GM13976 (cell line): ENCODE data around the gene ZNF121.
"Not testable (repeated sequence)": the region's sequence is repeated elsewhere in the genome, so short reads cannot be mapped to it uniquely, and the experiment has no call there.

Source experiments
- DNase-seq: peaks from one replicate; pipeline ENCODE4 v3.0.0; 2012; ENCODE audit warnings: low spot score
- CTCF ChIP-seq: IDR thresholded peaks from 2 replicates; pipeline ENCODE4 v1.5.1; 2012; ENCODE audit warnings: borderline replicate concordance, mild to moderate bottlenecking; ENCODE audit not compliant: insufficient read depth; ENCODE audit errors: extremely low read depth, missing control alignments, control extremely low read depth
- in situ Hi-C: fragments of 300-500 bp; cut with MboI; formaldehyde crosslinking; loops from one replicate; pipeline ENCODE4 v1.12.0; 2022; ENCODE audit warnings: low sequenced_read_pairs, mixed read lengths, inconsistent platforms; ENCODE audit not compliant: unreplicated experiment

ZNF121 gene

DNA sequence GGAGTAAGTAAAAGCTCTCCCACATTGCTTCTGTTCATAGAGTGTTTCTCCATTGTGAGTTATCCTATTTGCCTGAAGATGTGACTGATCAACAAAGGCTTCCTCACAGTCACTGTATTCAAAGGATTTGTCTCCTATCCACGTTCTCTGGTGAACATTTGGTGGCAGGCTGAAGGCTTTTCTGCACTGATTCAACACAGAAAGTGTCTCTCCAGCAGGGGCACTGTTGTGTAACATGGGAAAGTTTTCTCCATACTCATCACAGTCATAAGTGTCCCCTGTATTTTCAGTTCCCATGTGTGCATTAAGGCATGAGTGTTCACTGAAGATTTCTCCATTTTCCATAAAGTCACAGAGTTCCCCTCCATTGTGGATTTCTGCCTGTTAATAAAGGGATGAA, 17.6 kb downstream of the ZNF121 start:
- DNase-seq = no peak
- in situ Hi-C loops = no loop called here
- TF ChIP-seq CTCF = no peak

DNA sequence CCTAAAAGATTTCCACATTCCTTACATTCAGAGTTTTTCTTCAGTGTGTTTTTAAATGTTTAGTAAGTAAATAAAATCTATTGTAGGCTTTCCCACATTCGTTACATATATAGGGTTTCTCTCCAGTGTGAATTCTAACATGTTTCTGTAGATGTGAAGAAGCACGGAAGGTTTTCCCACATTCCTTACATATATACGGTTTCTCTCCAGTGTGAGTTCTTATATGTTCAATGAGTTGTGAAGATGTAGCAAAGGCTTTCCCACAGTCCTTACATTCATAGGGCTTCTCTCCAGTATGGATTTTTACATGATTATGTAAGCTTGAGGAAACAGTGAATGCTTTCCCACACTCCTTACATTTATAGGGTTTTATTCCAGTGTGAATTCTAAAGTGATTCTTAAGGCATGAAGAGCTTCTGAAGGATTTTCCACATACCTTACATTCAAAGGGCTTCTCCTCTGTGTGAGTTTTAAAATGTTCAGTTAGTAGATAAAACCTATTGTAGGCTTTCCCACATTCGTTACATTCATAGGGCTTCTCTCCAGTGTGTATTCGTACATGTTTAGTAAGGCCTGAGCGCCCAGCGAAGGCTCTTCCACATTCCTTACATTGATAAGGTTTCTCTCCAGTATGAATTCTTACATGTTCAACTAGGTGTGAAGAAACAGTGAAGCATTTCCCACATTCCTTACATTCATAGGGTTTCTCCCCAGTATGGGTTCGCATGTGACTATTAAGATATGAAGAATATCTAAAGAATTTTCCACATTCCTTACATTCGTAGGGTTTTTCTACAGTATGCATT, 18.2 kb downstream of the ZNF121 start:
- TF ChIP-seq CTCF = no peak
- in situ Hi-C loops = no loop called here
- no peak for DNase-seq

DNA sequence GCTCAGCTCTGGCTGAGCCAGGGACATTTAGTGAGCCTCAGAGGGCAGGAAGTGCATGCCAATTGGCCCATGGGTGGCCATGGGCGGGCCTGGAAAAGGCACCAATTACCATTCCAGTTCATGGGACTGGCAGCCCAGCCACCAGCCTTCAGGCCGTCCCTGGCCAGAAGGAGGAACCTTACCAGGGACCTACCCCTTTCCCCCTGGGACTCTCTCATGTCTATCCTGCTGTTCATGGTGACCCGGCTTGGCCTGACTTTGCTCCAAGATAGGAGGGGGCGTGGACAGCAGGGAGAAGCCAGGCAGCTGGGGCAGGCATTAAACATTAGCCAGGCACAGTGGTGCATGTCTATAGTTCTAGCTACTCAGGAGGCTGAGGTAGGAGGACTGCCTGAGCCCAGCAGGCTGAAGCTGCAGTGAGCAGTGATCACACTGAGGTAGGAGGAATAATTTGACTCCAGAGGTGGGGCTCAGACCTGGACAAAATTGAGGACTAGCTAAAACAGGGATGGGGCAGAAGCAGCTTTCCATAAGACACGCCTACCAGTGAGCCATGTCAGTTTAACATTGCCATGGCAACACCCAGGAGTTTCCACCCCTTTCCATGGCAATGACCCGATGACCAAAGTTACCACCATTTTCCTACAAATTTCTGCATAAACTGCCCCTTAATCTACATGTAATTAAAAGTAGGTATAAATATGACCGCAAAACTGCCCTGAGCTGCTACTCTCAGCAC, 31.6 kb downstream of the ZNF121 start:
- DNase-seq = no peak
- in situ Hi-C loops = no loop called here
- no peak for TF ChIP-seq CTCF

GRCh38 chr19:9547870-9548269, 36.4 kb downstream of the ZNF121 start:
- TF ChIP-seq CTCF = no peak
- in situ Hi-C loops = no loop called here
- no peak for DNase-seq

- in situ Hi-C loops, DNase-seq: not testable (repeated sequence)
These were observed 43.0 kb downstream of the ZNF121 start for GRCh38 chr19:9541281-9541680.

DNA sequence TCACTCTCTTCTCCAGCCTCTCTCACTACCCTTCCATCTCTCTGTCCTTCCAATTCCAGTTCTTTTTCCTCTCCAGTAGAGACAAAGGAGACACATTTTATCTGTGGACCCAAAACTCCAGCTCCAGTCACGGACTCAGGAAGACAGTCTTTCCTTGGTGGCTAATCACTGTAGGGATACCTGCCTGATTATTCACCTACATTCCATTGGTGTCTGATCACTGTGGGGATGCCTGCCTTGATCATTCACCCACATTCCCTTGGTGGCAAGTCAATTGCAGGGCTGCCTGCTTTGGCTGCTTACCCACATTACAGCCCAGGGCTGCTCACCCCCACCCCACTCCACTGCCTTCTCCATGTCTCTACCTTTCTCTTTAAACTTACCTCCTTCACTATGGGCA, 44.4 kb downstream of the ZNF121 start:
- DNase-seq, in situ Hi-C loops: not testable (repeated sequence)

- DNase-seq, in situ Hi-C loops: not testable (repeated sequence)
These were observed 45.1 kb downstream of the ZNF121 start for GRCh38 chr19:9539201-9539600.

GRCh38 chr19:9538183-9539058, 45.9 kb downstream of the ZNF121 start, which contains the start of gene ZNF426:
Gene ZNF426 (minus strand): TSS chr19:9538645. CDS start chr19:9536232, 2,413 bp downstream.
- in situ Hi-C loops = no loop called here
- TF ChIP-seq CTCF = no peak
- peak; percentile 91 for DNase-seq
